ENCODE results near the gene LNPEP.

- TF ChIP-seq CTCF (IDR thresholded peaks at IDR 0.05) (no peak), POLR2A (IDR thresholded peaks at IDR 0.05) (no peak)
Measured at GRCh38 chr5:96946381-96946780, 10.5 kb downstream of the LNPEP start.

Data from breast epithelium (tissue), 3 donors.